HG03342 (cell line): ENCODE results near the gene XNDC1N.
"Not testable (repeated sequence)": the region's sequence is repeated elsewhere in the genome, so short reads cannot be mapped to it uniquely, and the experiment has no call there.

Experiments used
- ATAC-seq: cut with Tn5 transposase; IDR thresholded peaks from one replicate; pipeline ENCODE4 v1.9.1; 2021; ENCODE audit warnings: mild to moderate bottlenecking, moderate library complexity; ENCODE audit not compliant: unreplicated experiment

The XNDC1N gene

GRCh38 chr11:71933141-71933933 lies 4.9 kb upstream of the XNDC1N start:
- ATAC-seq = no peak

DNA sequence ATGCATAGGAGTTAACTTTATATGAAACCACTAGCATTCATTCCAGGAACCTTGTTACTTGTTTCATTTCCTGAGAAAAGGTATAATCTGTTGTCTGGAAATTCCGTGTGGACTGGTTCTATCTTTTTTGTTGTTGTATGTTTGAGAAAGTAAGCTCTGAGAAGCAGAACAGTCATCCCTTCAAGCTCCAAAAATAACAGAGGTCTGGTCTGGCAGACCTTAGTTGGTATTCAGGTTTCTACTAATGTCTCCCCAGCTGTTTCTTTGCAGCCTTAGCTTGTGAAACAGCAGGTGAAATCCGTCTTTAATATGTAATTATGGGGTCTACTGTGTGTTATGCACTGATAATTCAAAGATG lies 2.8 kb upstream of the XNDC1N start:
- ATAC-seq = no peak

- no peak for ATAC-seq
Measured at GRCh38 chr11:71930556-71931244, 2.3 kb upstream of the XNDC1N start.

DNA sequence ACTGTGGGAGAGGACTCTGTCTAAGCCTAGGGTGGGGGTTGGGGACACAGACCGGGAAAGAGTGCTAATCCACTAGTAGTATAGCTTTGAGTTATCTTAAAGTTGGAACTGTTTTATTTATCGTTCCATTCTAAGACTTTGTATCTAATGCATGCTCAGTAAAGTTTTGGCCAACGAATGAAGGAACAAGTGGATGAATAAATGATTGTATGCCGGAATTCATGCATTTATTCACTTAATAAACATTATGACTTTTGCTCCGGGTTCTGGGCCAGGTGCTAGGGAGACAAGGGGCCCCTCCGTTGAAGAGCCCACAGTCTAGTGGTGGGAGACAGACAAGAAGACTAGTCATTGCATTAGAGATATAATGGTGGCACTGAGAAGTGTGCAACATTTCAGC lies 1.1 kb upstream of the XNDC1N start:
- ATAC-seq = no peak

GRCh38 chr11:71928737-71929443 lies 496 bp upstream of the XNDC1N start, which contains the start of gene RNF121:
RNF121 (plus strand) TSS chr11:71929046; CDS start chr11:71929062, 16 bp downstream.
- ATAC-seq = peak; percentile 85

GRCh38 chr11:71917646-71918140 lies 10.7 kb downstream of the XNDC1N start:
- no peak for ATAC-seq

- ATAC-seq = no peak
Measured at GRCh38 chr11:71914617-71915189, 13.7 kb downstream of the XNDC1N start.

DNA sequence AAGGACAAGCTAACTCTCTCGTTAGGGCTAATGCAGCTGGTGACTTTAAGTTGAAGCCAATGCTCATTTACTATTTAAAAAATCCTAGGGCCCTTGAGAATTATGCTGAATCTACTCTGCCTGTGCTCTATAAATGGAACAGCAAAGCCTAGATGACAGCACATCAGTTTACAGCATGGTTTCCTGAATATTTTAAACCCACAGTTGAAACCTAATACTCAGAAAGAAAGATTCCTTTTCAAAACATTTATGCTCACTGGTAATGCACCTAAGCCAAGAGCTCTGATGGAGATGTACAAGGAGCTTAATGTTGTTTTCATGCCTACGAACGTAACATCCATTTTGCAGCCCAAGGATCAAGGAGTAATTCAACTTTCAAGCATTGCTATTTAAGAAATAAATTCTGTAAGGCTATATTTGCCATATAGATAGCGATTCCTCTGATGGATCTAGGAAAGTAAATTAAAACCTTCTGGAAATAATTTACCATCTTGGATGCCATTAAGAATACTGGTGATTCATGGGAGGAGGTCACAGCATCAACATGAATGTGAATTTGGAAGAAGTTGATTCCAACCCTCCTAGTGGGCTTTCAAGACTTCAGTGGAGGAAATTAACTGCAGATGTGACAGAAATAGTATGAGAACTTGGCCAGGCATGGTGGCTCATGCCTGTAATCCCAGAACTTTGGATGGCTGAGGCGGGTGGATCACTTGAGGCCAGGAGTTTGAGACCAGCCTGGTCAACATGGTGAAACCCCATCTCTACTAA lies 14.5 kb downstream of the XNDC1N start:
- no peak for ATAC-seq

DNA sequence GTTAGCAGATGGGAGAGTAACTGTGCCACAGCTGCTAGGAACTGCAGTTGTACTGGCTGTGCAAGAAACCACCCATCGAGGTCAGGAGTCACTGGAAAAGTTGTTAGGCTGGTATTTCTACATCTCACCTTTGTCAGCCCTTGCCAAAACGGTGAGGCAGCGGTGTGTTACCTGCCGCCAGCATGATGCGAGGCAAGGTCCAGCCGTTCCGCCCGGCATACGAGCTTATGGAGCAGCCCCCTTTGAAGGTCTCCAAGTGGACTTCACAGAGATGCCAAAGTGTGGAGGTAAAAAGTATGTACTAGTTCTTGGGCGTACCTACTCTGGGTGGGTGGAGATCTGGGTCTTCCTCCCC lies 16.4 kb downstream of the XNDC1N start:
- ATAC-seq = not testable (repeated sequence)

DNA sequence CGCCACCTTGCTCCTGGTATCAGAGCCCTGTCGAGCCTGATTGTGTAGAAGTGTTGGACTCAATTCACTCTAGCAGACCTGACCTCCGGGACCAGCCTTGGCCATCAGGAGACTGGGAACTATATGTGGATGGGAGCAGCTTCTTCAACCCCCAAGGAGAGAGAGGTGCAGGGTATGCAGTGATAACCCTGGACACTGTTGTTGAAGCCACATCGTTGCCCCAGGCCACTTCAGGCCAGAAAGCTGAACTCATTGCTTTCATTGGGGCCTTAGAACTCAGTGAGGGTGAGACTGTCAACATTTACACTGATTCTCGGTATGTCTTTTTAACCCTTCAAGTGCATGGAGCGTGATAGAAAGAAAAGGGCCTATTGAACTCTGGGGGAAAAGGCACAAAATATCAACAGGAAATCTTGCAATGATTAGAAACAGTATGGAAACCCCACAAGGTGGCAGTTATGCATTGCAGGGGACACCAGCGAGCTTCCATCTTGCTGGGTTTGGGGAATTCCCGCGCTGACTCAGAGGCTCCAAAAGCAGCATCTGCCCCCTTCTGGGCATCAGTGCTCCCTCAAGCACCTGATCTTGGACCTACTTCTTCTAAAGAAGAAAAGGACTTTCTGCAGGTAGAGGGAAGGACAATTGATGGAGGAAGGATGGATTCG lies 16.9 kb downstream of the XNDC1N start:
- not testable (repeated sequence) for ATAC-seq

GRCh38 chr11:71910775-71911174 lies 17.6 kb downstream of the XNDC1N start:
- ATAC-seq = not testable (repeated sequence)

- no peak for ATAC-seq
Measured at GRCh38 chr11:71908218-71908617, 20.2 kb downstream of the XNDC1N start.

- ATAC-seq = not testable (repeated sequence)
Measured at GRCh38 chr11:71901137-71901536, 27.3 kb downstream of the XNDC1N start.

DNA sequence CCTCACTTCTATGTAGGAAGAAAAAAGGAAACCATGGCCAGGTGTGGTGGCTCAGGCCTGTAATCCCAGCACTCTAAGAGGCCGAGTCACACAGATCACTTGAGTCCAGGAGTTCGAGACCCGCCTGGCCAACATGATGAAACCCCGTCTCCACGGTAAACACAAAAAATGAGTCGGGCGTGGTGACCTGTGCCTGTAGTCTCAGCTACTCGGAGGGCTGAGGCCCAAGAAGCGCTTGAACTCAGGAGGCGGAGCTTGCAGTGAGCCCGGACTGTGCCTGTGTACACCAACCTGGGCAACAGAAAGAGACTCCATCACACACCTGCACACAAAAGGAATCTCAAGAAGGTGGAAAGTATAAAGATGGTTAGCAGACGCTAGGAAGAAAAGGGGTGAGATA lies 32.4 kb downstream of the XNDC1N start:
- no peak for ATAC-seq

DNA sequence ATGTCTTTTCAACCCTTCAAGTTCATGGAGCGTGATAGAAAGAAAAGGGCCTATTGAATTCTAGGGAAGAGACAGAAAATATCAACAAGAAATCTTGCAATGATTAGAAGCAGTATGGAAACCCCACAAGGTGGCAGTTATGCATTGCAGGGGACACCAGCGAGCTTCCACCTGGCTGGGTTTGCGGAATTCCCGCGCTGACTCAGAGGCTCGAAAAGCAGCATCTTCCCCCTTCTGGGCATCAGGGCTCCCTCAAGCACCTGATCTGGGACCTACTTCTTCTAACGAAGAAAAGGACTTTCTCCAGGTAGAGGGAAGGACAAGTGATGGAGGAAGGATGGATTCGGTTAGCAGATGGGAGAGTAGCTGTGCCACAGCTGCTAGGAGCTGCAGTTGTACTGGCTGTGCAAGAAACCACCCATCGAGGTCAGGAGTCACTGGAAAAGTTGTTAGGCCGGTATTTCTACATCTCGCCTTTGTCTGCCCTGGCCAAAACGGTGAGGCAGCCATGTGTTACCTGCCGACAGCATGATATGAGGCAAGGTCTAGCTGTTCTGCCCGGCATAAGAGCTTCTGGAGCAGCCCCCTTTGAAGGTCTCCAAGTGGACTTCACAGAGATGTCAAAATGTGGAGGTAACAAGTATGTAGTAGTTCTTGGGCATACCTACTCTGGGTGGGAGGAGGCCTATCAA lies 39.1 kb downstream of the XNDC1N start:
- not testable (repeated sequence) for ATAC-seq

- ATAC-seq = not testable (repeated sequence)
Measured at GRCh38 chr11:71888335-71889010, 39.9 kb downstream of the XNDC1N start.

DNA sequence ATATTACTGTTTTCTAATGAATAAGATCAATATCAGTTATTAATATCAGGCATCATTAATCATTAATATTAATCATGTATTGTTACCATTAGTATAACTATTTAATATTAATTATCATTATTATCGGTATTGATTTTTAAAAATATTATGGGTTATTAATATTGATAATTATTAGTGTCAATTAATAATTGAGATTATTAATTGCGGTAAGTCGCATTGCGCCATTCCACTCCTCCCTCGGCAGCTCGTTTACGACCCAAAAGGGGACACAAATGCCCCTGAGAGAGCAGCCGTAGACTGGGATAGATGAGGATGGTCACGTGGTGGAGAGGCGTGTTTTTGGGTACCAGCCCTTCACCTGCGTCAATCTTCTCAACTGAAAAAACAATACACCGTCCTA lies 42.6 kb downstream of the XNDC1N start:
- not testable (repeated sequence) for ATAC-seq
